OCI-LY7 (cell line): ENCODE data around the gene OPN5. TPM values are rescaled to one million over a fixed set of nuclear protein-coding genes. Genes with fewer than 3 reads are reported as not detected.

ENCODE experiments used
- BruUV-seq: library from RNA; stranded (reverse); fragments of 400-500 nt; replicated peaks from 2 replicates; lab custom pipeline; 2021; lab: Mats Ljungman, UMichigan
- CTCF ChIA-PET: fragments of 300-600 bp; sonication (Branson Sonifier 250); formaldehyde crosslinking; loops from one replicate; lab custom pipeline; 2022; ENCODE audit warnings: antibody characterized with exemption; ENCODE audit not compliant: unreplicated experiment; lab: Charles Lee
- POLR2A ChIA-PET: fragments of 300-600 bp; sonication (Branson Sonifier 250); formaldehyde crosslinking; loops from one replicate; lab custom pipeline; 2022; ENCODE audit warnings: antibody characterized with exemption; lab: Charles Lee
- DNase-seq: peaks from one replicate; pipeline ENCODE4 v3.0.0-alpha.2; 2015; ENCODE audit warnings: low spot score
- H2AFZ ChIP-seq: fragments of 200-600 bp; sonication (generic), shearing (Covaris generic); 2 replicates; pipeline ENCODE4 v1.6.1; 2014; ENCODE audit warnings: mild to moderate bottlenecking, antibody characterized with exemption, low read length, moderate library complexity
- H3K27ac ChIP-seq: fragments of 200-600 bp; sonication (generic); 2 replicates; pipeline ENCODE4 v1.5.1; 2014; ENCODE audit warnings: mixed run types, low read depth, mild to moderate bottlenecking, moderate library complexity, low read length, inconsistent platforms; ENCODE audit not compliant: poor library complexity, severe bottlenecking
- H3K36me3 ChIP-seq: fragments of 200-600 bp; sonication (generic); 2 replicates; pipeline ENCODE4 v1.6.1; 2014; ENCODE audit warnings: mild to moderate bottlenecking, antibody characterized with exemption, low read length, moderate library complexity, mixed read lengths; ENCODE audit not compliant: insufficient read depth
- H3K4me1 ChIP-seq: fragments of 200-600 bp; sonication (generic); 2 replicates; pipeline ENCODE4 v1.5.1; 2014; ENCODE audit warnings: mild to moderate bottlenecking, low read length; ENCODE audit not compliant: insufficient read depth, poor library complexity, severe bottlenecking
- H3K4me2 ChIP-seq: fragments of 200-600 bp; sonication (generic); 2 replicates; pipeline ENCODE4 v1.6.1; 2014; ENCODE audit warnings: mild to moderate bottlenecking, low read length
- H3K4me3 ChIP-seq: fragments of 200-600 bp; sonication (generic); 2 replicates; pipeline ENCODE4 v1.5.1; 2014; ENCODE audit warnings: mild to moderate bottlenecking, low read depth, low read length; ENCODE audit not compliant: poor library complexity, severe bottlenecking
- H3K79me2 ChIP-seq: fragments of 200-600 bp; sonication (generic); 2 replicates; pipeline ENCODE4 v1.6.1; 2016; ENCODE audit warnings: low read depth, mild to moderate bottlenecking, low read length, moderate library complexity, mixed read lengths; ENCODE audit not compliant: insufficient read depth
- H3K9me2 ChIP-seq: fragments of 200-600 bp; sonication (generic); 2 replicates; pipeline ENCODE4 v1.6.1; 2016; ENCODE audit warnings: mild to moderate bottlenecking, low read length, mixed read lengths; ENCODE audit not compliant: insufficient read depth
- H3K9me3 ChIP-seq: fragments of 200-600 bp; sonication (generic); 2 replicates; pipeline ENCODE4 v1.6.1; 2014; ENCODE audit warnings: mild to moderate bottlenecking, mixed run types, low read length, mixed read lengths
- H4K20me1 ChIP-seq: fragments of 200-600 bp; sonication (generic); 2 replicates; pipeline ENCODE4 v1.6.1; 2014; ENCODE audit warnings: mild to moderate bottlenecking, antibody characterized with exemption, low read length, moderate library complexity, mixed read lengths; ENCODE audit not compliant: insufficient read depth
- EZH2phosphoT487 ChIP-seq: fragments of 200-600 bp; sonication (generic); IDR thresholded peaks from 2 replicates; pipeline ENCODE4 v1.6.1; 2018; ENCODE audit warnings: low read depth, borderline replicate concordance, mild to moderate bottlenecking, mixed run types, antibody characterized with exemption, low read length, moderate library complexity, mixed read lengths
- intact Hi-C: fragments of 100-400 bp; cut with micrococcal nuclease; formaldehyde crosslinking; loops from one replicate; pipeline ENCODE4 v1.10.0; 2022; ENCODE audit not compliant: unreplicated experiment
- total RNA-seq, 2 experiments: library from RNA; depleted of rRNA in 1 of 2; stranded (reverse); fragments of >200 nt in 1 of 2; shearing (Covaris generic) in 1 of 2; gene quantifications; 2 replicates each; pipeline ENCODE4 v1.2.3, GENCODE V29; 2014 to 2022
- TF ChIP-seq, protein P1 (sequence below): fragments of 200-600 bp; sonication (generic); conservative IDR thresholded peaks from 2 replicates; pipeline ENCODE4 v1.5.1; 2014; ENCODE audit warnings: mild to moderate bottlenecking, antibody characterized with exemption, low read length, moderate library complexity, mixed read lengths

OPN5 gene
- total RNA-seq, 2 experiments from 2014 or later = not detected

DNA sequence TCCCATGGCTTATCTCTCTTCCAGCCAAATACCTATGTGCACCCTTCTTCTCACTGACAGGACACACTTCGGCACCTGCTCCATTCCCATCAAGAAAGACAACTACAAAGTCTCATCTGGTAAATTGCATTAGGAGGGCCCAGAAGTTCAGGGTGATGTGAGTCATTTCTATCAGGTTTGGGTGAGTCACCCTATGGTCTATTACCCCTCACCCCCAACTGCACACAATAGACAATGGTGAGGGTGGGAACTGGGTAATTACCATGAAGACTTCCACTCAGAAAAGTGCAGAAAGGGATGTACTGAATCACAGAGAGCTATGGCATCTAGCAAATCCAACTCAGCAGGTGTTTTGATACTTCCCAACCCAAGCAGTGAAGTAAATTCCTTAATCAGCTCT is 54.8 kb downstream of the OPN5 start:
- Histone ChIP-seq H3K9me3 (no peaks in the 10 kb centered on the region), H3K4me3 (no peak overlapping the region), H3K36me3 (no peaks in the 10 kb centered on the region), H3K4me2 (no peak overlapping the region), H3K4me1 (no peaks in the 10 kb centered on the region), H3K79me2 (no peaks in the 10 kb centered on the region), H3K27ac (no peak overlapping the region), H3K9me2 (no peaks in the 10 kb centered on the region), H4K20me1 (no peaks in the 10 kb centered on the region), H2AFZ (no peak overlapping the region)
- POLR2A ChIA-PET = no interaction called here
- no TSS peak for BruUV-seq
- no peak for TF ChIP-seq EZH2phosphoT487
- TF ChIP-seq, protein P1, sequence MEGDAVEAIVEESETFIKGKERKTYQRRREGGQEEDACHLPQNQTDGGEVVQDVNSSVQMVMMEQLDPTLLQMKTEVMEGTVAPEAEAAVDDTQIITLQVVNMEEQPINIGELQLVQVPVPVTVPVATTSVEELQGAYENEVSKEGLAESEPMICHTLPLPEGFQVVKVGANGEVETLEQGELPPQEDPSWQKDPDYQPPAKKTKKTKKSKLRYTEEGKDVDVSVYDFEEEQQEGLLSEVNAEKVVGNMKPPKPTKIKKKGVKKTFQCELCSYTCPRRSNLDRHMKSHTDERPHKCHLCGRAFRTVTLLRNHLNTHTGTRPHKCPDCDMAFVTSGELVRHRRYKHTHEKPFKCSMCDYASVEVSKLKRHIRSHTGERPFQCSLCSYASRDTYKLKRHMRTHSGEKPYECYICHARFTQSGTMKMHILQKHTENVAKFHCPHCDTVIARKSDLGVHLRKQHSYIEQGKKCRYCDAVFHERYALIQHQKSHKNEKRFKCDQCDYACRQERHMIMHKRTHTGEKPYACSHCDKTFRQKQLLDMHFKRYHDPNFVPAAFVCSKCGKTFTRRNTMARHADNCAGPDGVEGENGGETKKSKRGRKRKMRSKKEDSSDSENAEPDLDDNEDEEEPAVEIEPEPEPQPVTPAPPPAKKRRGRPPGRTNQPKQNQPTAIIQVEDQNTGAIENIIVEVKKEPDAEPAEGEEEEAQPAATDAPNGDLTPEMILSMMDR = no peak
- no peak for DNase-seq
- CTCF ChIA-PET = no interaction called here
- intact Hi-C loops = no loop called here

DNA sequence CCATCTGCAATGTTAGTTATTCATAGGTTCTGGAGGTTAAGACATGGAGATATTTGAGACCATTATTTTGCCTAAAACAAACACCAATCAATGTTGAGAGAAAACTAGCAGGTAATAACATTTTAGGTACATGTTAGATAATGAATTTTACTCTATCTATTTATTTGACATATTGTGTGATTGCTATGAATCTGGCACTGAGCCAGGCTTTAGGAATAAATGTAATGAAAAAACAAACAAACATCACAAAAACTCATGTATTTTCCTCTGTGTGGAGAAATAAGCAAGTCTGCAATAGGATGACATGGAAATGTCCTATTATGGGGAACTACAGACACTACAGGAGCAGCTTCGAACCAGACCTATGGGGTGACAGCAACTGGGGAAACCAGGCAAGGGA is 57.8 kb downstream of the OPN5 start:
- Histone ChIP-seq H3K79me2 (no peaks in the 10 kb centered on the region), H3K9me2 (no peaks in the 10 kb centered on the region), H2AFZ (no peak overlapping the region), H3K36me3 (no peaks in the 10 kb centered on the region), H3K4me3 (no peak overlapping the region), H3K4me2 (no peak overlapping the region), H3K4me1 (no peaks in the 10 kb centered on the region), H4K20me1 (no peaks in the 10 kb centered on the region), H3K9me3 (no peaks in the 10 kb centered on the region), H3K27ac (no peak overlapping the region)
- no peak for DNase-seq
- no peak for TF ChIP-seq EZH2phosphoT487
- TF ChIP-seq, protein P1 = no peak
- ChIA-PET POLR2A (interaction anchor here (0.7 kb wide), 1 partner anchor 1091 kb away, joined by 4 read pairs; no protein-coding TSS in a partner anchor), CTCF (no interaction called here)
- no TSS peak for BruUV-seq
- intact Hi-C loops = loop anchor here (5.0 kb wide), 1 partner anchor 52 kb away; no protein-coding TSS in a partner anchor

DNA sequence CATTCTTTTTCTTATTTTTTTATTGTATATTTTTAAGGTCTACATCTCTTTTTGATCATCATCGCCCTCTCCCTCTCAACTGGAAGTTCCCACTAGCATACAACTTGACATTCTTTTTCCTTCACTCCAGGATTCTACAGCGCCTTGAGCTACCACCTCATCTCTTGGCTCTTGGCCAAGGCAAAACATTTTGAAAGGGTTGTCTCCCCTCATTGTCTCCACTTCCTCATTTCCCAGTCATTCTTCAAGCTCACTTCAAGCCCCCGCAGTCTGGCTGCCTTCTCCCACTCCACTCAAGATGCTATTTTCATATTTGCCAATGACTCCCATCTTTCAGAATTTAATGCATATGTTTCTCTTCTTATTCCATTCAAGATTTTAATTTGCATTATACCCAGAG is 63.0 kb downstream of the OPN5 start:
- CTCF ChIA-PET = no interaction called here
- Histone ChIP-seq H3K27ac (no peak overlapping the region), H3K36me3 (no peaks in the 10 kb centered on the region), H3K9me2 (no peaks in the 10 kb centered on the region), H3K4me2 (no peak overlapping the region), H3K4me3 (no peak overlapping the region), H3K9me3 (no peaks in the 10 kb centered on the region), H3K79me2 (no peaks in the 10 kb centered on the region), H3K4me1 (no peaks in the 10 kb centered on the region), H4K20me1 (no peaks in the 10 kb centered on the region), H2AFZ (no peak overlapping the region)
- no peak for DNase-seq
- no TSS peak for BruUV-seq
- no peak for TF ChIP-seq EZH2phosphoT487
- TF ChIP-seq, protein P1 = no peak
- POLR2A ChIA-PET = no interaction called here
- intact Hi-C loops = loop anchor here (5.0 kb wide), 1 partner anchor 58 kb away; no protein-coding TSS in a partner anchor
